Astrocyte (in vitro differentiated cells and primary cell): ENCODE data around the gene PLA2G4E. TPM values are rescaled to one million over a fixed set of nuclear protein-coding genes. Genes with fewer than 3 reads are reported as not detected.

ENCODE experiments used
- DNase-seq: peaks from one replicate; pipeline ENCODE4 v3.0.0-alpha.2; 2010; ENCODE audit warnings: low read depth
- FAIRE-seq: peaks from 2 replicates; lab custom pipeline; 2011; peaks lifted over from hg19 to GRCh38; lab: Jason Lieb, UNC
- H2AFZ ChIP-seq: 2 replicates; pipeline ENCODE4 v1.6.0; 2012; ENCODE audit warnings: low read depth, low read length, inconsistent platforms
- H3K27ac ChIP-seq: 2 replicates; pipeline ENCODE4 v1.5.1; 2011; ENCODE audit warnings: low read depth, low read length, inconsistent platforms
- H3K27me3 ChIP-seq: 2 replicates; pipeline ENCODE4 v1.6.0; 2011; ENCODE audit warnings: low read length, inconsistent platforms; ENCODE audit not compliant: insufficient read depth
- H3K36me3 ChIP-seq: 2 replicates; pipeline ENCODE4 v1.5.1; 2011; ENCODE audit warnings: low read length, inconsistent platforms; ENCODE audit not compliant: insufficient read depth
- H3K4me1 ChIP-seq: 2 replicates; pipeline ENCODE4 v1.5.1; 2011; ENCODE audit warnings: low read length, inconsistent platforms; ENCODE audit not compliant: insufficient read depth
- H3K4me2 ChIP-seq: 2 replicates; pipeline ENCODE4 v1.6.0; 2012; ENCODE audit warnings: low read length, inconsistent platforms
- H3K4me3 ChIP-seq: 2 replicates; pipeline ENCODE4 v1.5.1; 2011; ENCODE audit warnings: low read depth, mild to moderate bottlenecking, low read length, inconsistent platforms; ENCODE audit not compliant: insufficient read depth
- H3K79me2 ChIP-seq: 2 replicates; pipeline ENCODE4 v1.6.0; 2012; ENCODE audit warnings: mild to moderate bottlenecking, low read length, inconsistent platforms; ENCODE audit not compliant: insufficient read depth
- H3K9ac ChIP-seq: 2 replicates; pipeline ENCODE4 v1.6.0; 2012; ENCODE audit warnings: mild to moderate bottlenecking, low read length, inconsistent platforms
- H3K9me3 ChIP-seq: 2 replicates; pipeline ENCODE4 v1.5.1; 2012; ENCODE audit warnings: low read depth, mild to moderate bottlenecking, low read length, inconsistent platforms; ENCODE audit not compliant: insufficient read depth
- H4K20me1 ChIP-seq: 2 replicates; pipeline ENCODE4 v1.6.0; 2012; ENCODE audit warnings: low read length, inconsistent platforms; ENCODE audit not compliant: insufficient read depth
- H3K27ac Mint-ChIP-seq: one replicate; pipeline ENCODE4 v1.8.0; 2021; ENCODE audit warnings: mild to moderate bottlenecking, mixed read lengths; ENCODE audit not compliant: unreplicated experiment
- H3K27me3 Mint-ChIP-seq: one replicate; pipeline ENCODE4 v1.8.0; 2021; ENCODE audit warnings: low read depth, mixed read lengths; ENCODE audit not compliant: unreplicated experiment
- H3K36me3 Mint-ChIP-seq: one replicate; pipeline ENCODE4 v1.8.0; 2021; ENCODE audit warnings: low read depth, mixed read lengths; ENCODE audit not compliant: unreplicated experiment
- H3K4me1 Mint-ChIP-seq: one replicate; pipeline ENCODE4 v1.8.0; 2021; ENCODE audit warnings: low read depth, mixed read lengths; ENCODE audit not compliant: unreplicated experiment
- H3K4me3 Mint-ChIP-seq: one replicate; pipeline ENCODE4 v1.8.0; 2021; ENCODE audit warnings: mild to moderate bottlenecking, moderate library complexity, mixed read lengths; ENCODE audit not compliant: unreplicated experiment
- H3K9me3 Mint-ChIP-seq: one replicate; pipeline ENCODE4 v1.8.0; 2021; ENCODE audit warnings: mild to moderate bottlenecking, mixed read lengths; ENCODE audit not compliant: unreplicated experiment
- CTCF ChIP-seq: IDR thresholded peaks from 2 replicates; pipeline ENCODE4 v1.5.1; 2011; ENCODE audit warnings: low read depth, mild to moderate bottlenecking, inconsistent platforms, low read length, moderate library complexity; ENCODE audit not compliant: insufficient read depth
- EZH2 ChIP-seq: IDR thresholded peaks from 2 replicates; pipeline ENCODE4 v1.6.1; 2012; ENCODE audit warnings: mild to moderate bottlenecking, low read length, inconsistent platforms; ENCODE audit not compliant: insufficient read depth
- total RNA-seq: library from RNA; stranded (reverse); gene quantifications from 2 replicates; pipeline ENCODE4 v1.2.1, GENCODE V29; 2021

Gene PLA2G4E
- total RNA-seq, 1 donor from 2014 or later, result not detected

DNA sequence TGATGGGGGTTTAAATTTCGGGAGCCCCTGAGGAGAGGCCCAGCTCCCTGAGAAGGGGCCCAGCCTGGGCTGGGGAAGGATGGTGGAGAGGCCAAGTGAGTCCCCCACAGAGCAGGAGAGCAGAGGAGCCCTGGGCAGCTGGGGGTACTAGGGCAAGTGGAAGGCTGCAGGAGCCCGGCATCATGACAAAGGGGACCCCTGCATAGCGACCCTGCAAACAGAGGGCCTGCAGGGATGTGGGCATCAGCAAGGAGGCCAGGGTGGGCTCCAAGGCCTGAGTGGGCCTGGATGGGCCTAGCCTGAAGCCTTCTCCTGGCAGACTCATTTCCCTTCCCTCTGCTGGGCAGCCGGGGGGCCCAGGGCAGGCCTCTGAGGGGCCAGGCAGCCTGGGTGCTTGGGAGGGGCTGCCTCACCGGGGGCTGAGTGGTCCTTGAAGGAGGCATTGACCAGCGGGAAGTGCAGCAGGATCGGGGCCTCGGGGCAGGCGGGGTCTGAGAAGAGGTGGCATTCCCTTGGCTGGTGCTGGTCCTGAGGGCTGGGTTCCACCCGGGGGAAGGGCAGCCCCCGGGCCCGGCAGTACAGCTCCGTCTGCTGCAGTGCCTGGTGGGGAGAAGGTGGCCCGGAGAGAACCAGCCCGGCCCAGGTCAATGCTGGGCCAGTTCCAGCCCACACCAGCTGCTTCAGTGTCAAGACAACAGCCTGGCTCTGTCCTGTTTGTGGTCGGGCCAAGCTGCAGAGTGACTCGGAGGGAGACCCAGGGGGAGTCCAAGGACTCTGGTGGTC is 48.8 kb upstream of the PLA2G4E start:
- H3K27ac ChIP-seq, result no peak overlapping the region
- H3K4me3 Mint-ChIP-seq, result no peak overlapping the region
- peaks cover 11% of the 10 kb centered on the region for H3K27me3 ChIP-seq
- no peaks in the 10 kb centered on the region for H3K9me3 ChIP-seq
- H3K36me3 ChIP-seq, result no peaks in the 10 kb centered on the region
- H2AFZ ChIP-seq, result no peak overlapping the region
- peaks cover 27% of the 10 kb centered on the region for H3K27me3 Mint-ChIP-seq
- H3K79me2 ChIP-seq, result no peaks in the 10 kb centered on the region
- peaks cover 14% of the 10 kb centered on the region for H3K4me1 Mint-ChIP-seq
- no peak overlapping the region for H3K27ac Mint-ChIP-seq
- DNase-seq (no peak), FAIRE-seq (no peak)
- no peaks in the 10 kb centered on the region for H4K20me1 ChIP-seq
- no peak overlapping the region for H3K4me3 ChIP-seq
- H3K36me3 Mint-ChIP-seq, result no peaks in the 10 kb centered on the region
- H3K4me1 ChIP-seq, result no peaks in the 10 kb centered on the region
- peaks cover 7% of the 10 kb centered on the region for H3K9me3 Mint-ChIP-seq
- H3K4me2 ChIP-seq, result no peak overlapping the region
- TF ChIP-seq EZH2 (no peak), CTCF (no peak)
- no peak overlapping the region for H3K9ac ChIP-seq

DNA sequence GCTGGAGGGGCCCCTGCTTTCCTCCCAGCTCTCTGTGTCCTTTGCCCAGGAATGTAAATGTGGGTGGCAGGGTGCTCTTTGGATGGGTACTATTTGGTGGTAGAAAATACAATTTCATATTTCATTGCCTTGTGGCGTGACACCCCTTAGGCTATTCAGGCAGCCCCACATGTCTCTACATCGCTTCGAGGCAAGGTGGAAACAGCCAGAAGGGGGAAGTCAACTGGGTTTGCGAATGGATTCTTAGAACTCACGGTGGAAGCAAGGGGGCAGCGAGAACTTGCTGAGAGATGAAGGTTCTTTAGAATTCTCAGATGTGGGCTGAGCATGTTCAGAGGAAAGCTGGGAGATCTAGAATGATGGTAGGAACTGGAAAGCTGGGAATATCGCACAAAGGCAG is 48.2 kb upstream of the PLA2G4E start:
- Histone ChIP-seq H3K4me3 (no peak overlapping the region), H3K4me2 (no peak overlapping the region), H3K9me3 (no peaks in the 10 kb centered on the region), H3K9ac (no peak overlapping the region), H3K36me3 (no peaks in the 10 kb centered on the region), H3K27ac (no peak overlapping the region), H3K4me1 (no peaks in the 10 kb centered on the region), H2AFZ (no peak overlapping the region), H3K27me3 (peaks cover 8% of the 10 kb centered on the region), H4K20me1 (no peaks in the 10 kb centered on the region), H3K79me2 (no peaks in the 10 kb centered on the region)
- H3K27me3 Mint-ChIP-seq, result peaks cover 24% of the 10 kb centered on the region
- H3K4me1 Mint-ChIP-seq, result peaks cover 14% of the 10 kb centered on the region
- DNase-seq, result no peak
- no peaks in the 10 kb centered on the region for H3K36me3 Mint-ChIP-seq
- H3K9me3 Mint-ChIP-seq, result peaks cover 7% of the 10 kb centered on the region
- H3K27ac Mint-ChIP-seq, result no peak overlapping the region
- no peak for FAIRE-seq
- TF ChIP-seq CTCF, result no peak
- no peak overlapping the region for H3K4me3 Mint-ChIP-seq

GRCh38 chr15:42068601-42069000 is 47.8 kb upstream of the PLA2G4E start:
- Histone ChIP-seq H3K79me2 (no peaks in the 10 kb centered on the region), H3K36me3 (no peaks in the 10 kb centered on the region), H3K27ac (no peak overlapping the region), H3K4me2 (no peak overlapping the region), H3K27me3 (peaks cover 4% of the 10 kb centered on the region), H3K9me3 (no peaks in the 10 kb centered on the region), H4K20me1 (no peaks in the 10 kb centered on the region), H2AFZ (no peak overlapping the region), H3K4me3 (no peak overlapping the region), H3K4me1 (no peaks in the 10 kb centered on the region), H3K9ac (no peak overlapping the region)
- DNase-seq (no peak), FAIRE-seq (no peak)
- H3K4me1 Mint-ChIP-seq, result peaks cover 14% of the 10 kb centered on the region
- peaks cover 20% of the 10 kb centered on the region for H3K27me3 Mint-ChIP-seq
- H3K4me3 Mint-ChIP-seq, result no peak overlapping the region
- H3K36me3 Mint-ChIP-seq, result no peaks in the 10 kb centered on the region
- H3K27ac Mint-ChIP-seq, result no peak overlapping the region
- no peak for TF ChIP-seq CTCF
- no peak for TF ChIP-seq EZH2
- peaks cover 7% of the 10 kb centered on the region for H3K9me3 Mint-ChIP-seq
